HUES64 (cell line): ENCODE measurements around the gene ABCC9.

Experiments used
- H3K27ac ChIP-seq: 2 replicates; pipeline ENCODE4 v1.7.0; 2013; ENCODE audit warnings: low read depth, low read length, inconsistent platforms
- H3K27me3 ChIP-seq: 2 replicates; pipeline ENCODE4 v1.6.1; 2013; ENCODE audit warnings: mild to moderate bottlenecking, low read length; ENCODE audit not compliant: insufficient read depth
- H3K36me3 ChIP-seq: 2 replicates; pipeline ENCODE4 v1.6.1; 2013; ENCODE audit warnings: mild to moderate bottlenecking, low read length; ENCODE audit not compliant: insufficient read depth
- H3K4me1 ChIP-seq: 2 replicates; pipeline ENCODE4 v1.6.1; 2013; ENCODE audit warnings: mild to moderate bottlenecking, low read length, moderate library complexity; ENCODE audit not compliant: insufficient read depth
- H3K4me3 ChIP-seq: 2 replicates; pipeline ENCODE4 v1.5.1; 2013; ENCODE audit warnings: mild to moderate bottlenecking, low read length, moderate library complexity
- H3K9ac ChIP-seq: 2 replicates; pipeline ENCODE4 v1.6.1; 2013; ENCODE audit warnings: mild to moderate bottlenecking, low read depth, low read length
- H3K9me3 ChIP-seq: 2 replicates; pipeline ENCODE4 v1.6.1; 2013; ENCODE audit warnings: low read depth, low read length; ENCODE audit not compliant: insufficient read depth
- WGBS: fragments of 150-250, 120-280 bp; methylation state at CpG from one replicate; pipeline ENCODE4 v1.1.7; 2013; ENCODE audit warnings: missing lambda C conversion rate; 5-methylcytosine and 5-hydroxymethylcytosine counted together

The ABCC9 gene

GRCh38 chr12:21773806-21774205, 167.4 kb downstream of the ABCC9 start:
- Histone ChIP-seq H3K9me3 (no peaks in the 10 kb centered on the region), H3K27me3 (peaks cover 41% of the 10 kb centered on the region), H3K27ac (no peak overlapping the region), H3K4me1 (peaks cover 12% of the 10 kb centered on the region), H3K9ac (no peak overlapping the region), H3K4me3 (peak overlapping the region; percentile 68), H3K36me3 (no peaks in the 10 kb centered on the region)
- WGBS = 18% methylated on average over 10 of the region's 10 CpGs

GRCh38 chr12:21773263-21773741, 167.9 kb downstream of the ABCC9 start:
- Histone ChIP-seq H3K9me3 (no peaks in the 10 kb centered on the region), H3K36me3 (no peaks in the 10 kb centered on the region), H3K27me3 (peaks cover 41% of the 10 kb centered on the region), H3K27ac (no peak overlapping the region), H3K4me3 (peak overlapping the region; percentile 68), H3K9ac (no peak overlapping the region), H3K4me1 (peaks cover 12% of the 10 kb centered on the region)
- WGBS = 5% methylated on average over 23 of the region's 23 CpGs

GRCh38 chr12:21771311-21771710, 169.9 kb downstream of the ABCC9 start:
- no peaks in the 10 kb centered on the region for H3K36me3 ChIP-seq
- WGBS = 95% methylated on average over 1 of the region's 1 CpG

GRCh38 chr12:21769307-21769706, 171.9 kb downstream of the ABCC9 start:
- no peak overlapping the region for H3K9ac ChIP-seq
- 0 out of 2 replicates have a peak, but pooled peaks cover 6% of the 10 kb centered on the region for H3K4me1 ChIP-seq
- 88% methylated on average over 1 of the region's 2 CpGs for WGBS
- no peak overlapping the region for H3K27ac ChIP-seq
- H3K36me3 ChIP-seq = no peaks in the 10 kb centered on the region
- no peak overlapping the region for H3K4me3 ChIP-seq
- H3K27me3 ChIP-seq = peaks cover 21% of the 10 kb centered on the region
- H3K9me3 ChIP-seq = no peaks in the 10 kb centered on the region

More at GRCh38 chr12:21771311-21771710, 169.9 kb downstream of the ABCC9 start:
- no peak overlapping the region for H3K4me3 ChIP-seq
- no peaks in the 10 kb centered on the region for H3K9me3 ChIP-seq
- H3K9ac ChIP-seq = no peak overlapping the region
- peaks cover 40% of the 10 kb centered on the region for H3K27me3 ChIP-seq
- H3K27ac ChIP-seq = no peak overlapping the region
- H3K4me1 ChIP-seq = peaks cover 12% of the 10 kb centered on the region

- Histone ChIP-seq H3K9me3 (no peaks in the 10 kb centered on the region), H3K4me1 (no peaks in the 10 kb centered on the region), H3K4me3 (no peak overlapping the region), H3K27me3 (no peaks in the 10 kb centered on the region), H3K9ac (no peak overlapping the region), H3K27ac (no peak overlapping the region), H3K36me3 (no peaks in the 10 kb centered on the region)
- 97% methylated on average over 2 of the region's 2 CpGs for WGBS
Measured at GRCh38 chr12:21766403-21766802, 174.8 kb downstream of the ABCC9 start.

- H3K4me3 ChIP-seq = no peak overlapping the region
- 100% methylated on average over 4 of the region's 4 CpGs for WGBS
- no peak overlapping the region for H3K27ac ChIP-seq
- no peaks in the 10 kb centered on the region for H3K9me3 ChIP-seq
- no peaks in the 10 kb centered on the region for H3K4me1 ChIP-seq
- no peaks in the 10 kb centered on the region for H3K27me3 ChIP-seq
- no peaks in the 10 kb centered on the region for H3K36me3 ChIP-seq
- no peak overlapping the region for H3K9ac ChIP-seq
Measured at GRCh38 chr12:21764950-21765349, 176.3 kb downstream of the ABCC9 start.

GRCh38 chr12:21764065-21764464, 177.2 kb downstream of the ABCC9 start:
- Histone ChIP-seq H3K4me3 (no peak overlapping the region), H3K27ac (no peak overlapping the region), H3K4me1 (no peaks in the 10 kb centered on the region), H3K27me3 (no peaks in the 10 kb centered on the region), H3K9me3 (no peaks in the 10 kb centered on the region), H3K9ac (no peak overlapping the region), H3K36me3 (no peaks in the 10 kb centered on the region)
- 93% methylated on average over 2 of the region's 2 CpGs for WGBS

GRCh38 chr12:21763531-21763930, 177.7 kb downstream of the ABCC9 start:
- Histone ChIP-seq H3K36me3 (no peaks in the 10 kb centered on the region), H3K27me3 (no peaks in the 10 kb centered on the region), H3K4me1 (no peaks in the 10 kb centered on the region), H3K4me3 (no peak overlapping the region), H3K27ac (no peak overlapping the region), H3K9me3 (no peaks in the 10 kb centered on the region), H3K9ac (no peak overlapping the region)
- WGBS = 94% methylated on average over 2 of the region's 2 CpGs

GRCh38 chr12:21759737-21760136, 181.5 kb downstream of the ABCC9 start:
- Histone ChIP-seq H3K27me3 (no peaks in the 10 kb centered on the region), H3K36me3 (no peaks in the 10 kb centered on the region), H3K9ac (no peak overlapping the region), H3K4me3 (no peak overlapping the region), H3K27ac (no peak overlapping the region), H3K4me1 (no peaks in the 10 kb centered on the region), H3K9me3 (no peaks in the 10 kb centered on the region)
- 95% methylated on average over 5 of the region's 5 CpGs for WGBS

- Histone ChIP-seq H3K4me3 (no peak overlapping the region), H3K9me3 (no peaks in the 10 kb centered on the region), H3K4me1 (no peaks in the 10 kb centered on the region), H3K9ac (no peak overlapping the region), H3K27me3 (no peaks in the 10 kb centered on the region), H3K27ac (no peak overlapping the region), H3K36me3 (no peaks in the 10 kb centered on the region)
- WGBS = 84% methylated on average over 2 of the region's 2 CpGs
Measured at GRCh38 chr12:21757735-21758134, 183.5 kb downstream of the ABCC9 start.

- Histone ChIP-seq H3K9me3 (no peaks in the 10 kb centered on the region), H3K27me3 (no peaks in the 10 kb centered on the region), H3K36me3 (no peaks in the 10 kb centered on the region), H3K4me1 (no peaks in the 10 kb centered on the region), H3K4me3 (no peak overlapping the region), H3K9ac (no peak overlapping the region), H3K27ac (no peak overlapping the region)
- WGBS = 94% methylated on average over 4 of the region's 4 CpGs
Measured at GRCh38 chr12:21756699-21757098, 184.5 kb downstream of the ABCC9 start.

- Histone ChIP-seq H3K9ac (no peak overlapping the region), H3K36me3 (no peaks in the 10 kb centered on the region), H3K27me3 (no peaks in the 10 kb centered on the region), H3K4me1 (no peaks in the 10 kb centered on the region), H3K9me3 (no peaks in the 10 kb centered on the region), H3K27ac (no peak overlapping the region), H3K4me3 (no peak overlapping the region)
- WGBS = 80% methylated on average over 4 of the region's 4 CpGs
Measured at GRCh38 chr12:21751517-21751916, 189.7 kb downstream of the ABCC9 start.
